Effector memory CD8-positive, alpha-beta T cell (primary cell): ENCODE results near the gene MRPL39.
A peak's percentile ranks its signal among the peaks of the same experiment; 100 is the strongest.

Experiments
- ATAC-seq: fragments of 150-1000 bp; cut with Tn5 transposase; replicated peaks from 2 replicates; pipeline ENCODE4 v1.10.0; 2021; ENCODE audit warnings: mild to moderate bottlenecking, moderate library complexity
- DNase-seq, 3 experiments: peaks; one replicate each; pipeline ENCODE4 v3.0.0; 2021
- H3K27ac Mint-ChIP-seq, 2 donors: one replicate each; pipeline ENCODE4 v1.8.0; 2022; ENCODE audit warnings: mild to moderate bottlenecking in 2 of 2, mixed read lengths in 2 of 2, moderate library complexity in 2 of 2
- H3K27me3 Mint-ChIP-seq, 2 donors: one replicate each; pipeline ENCODE4 v1.8.0; 2022; ENCODE audit warnings: mixed read lengths in 2 of 2
- H3K36me3 Mint-ChIP-seq: one replicate; pipeline ENCODE4 v1.8.0; 2022; ENCODE audit warnings: mild to moderate bottlenecking, moderate library complexity, mixed read lengths; ENCODE audit not compliant: insufficient read depth
- H3K4me1 Mint-ChIP-seq, 2 donors: one replicate each; pipeline ENCODE4 v1.8.0; 2022; ENCODE audit warnings: low read depth in 2 of 2, mixed read lengths in 2 of 2
- H3K4me3 Mint-ChIP-seq, 2 donors: one replicate each; pipeline ENCODE4 v1.8.0; 2022; ENCODE audit warnings: mild to moderate bottlenecking in 2 of 2, mixed read lengths in 2 of 2, moderate library complexity in 2 of 2
- H3K9me3 Mint-ChIP-seq, 2 donors: one replicate each; pipeline ENCODE4 v1.8.0; 2022; ENCODE audit warnings: mixed read lengths in 2 of 2

MRPL39 gene

GRCh38 chr21:25584833-25585676 lies 22.2 kb downstream of the MRPL39 start:
- ATAC-seq (no peak), DNase-seq (no peak)
- Mint-ChIP-seq H3K36me3 (peaks cover 34% of the 10 kb centered on the region), H3K9me3 (no peaks in the 10 kb centered on the region), H3K4me1 (peaks cover 2 to 8% of the 10 kb centered on the region in 2 donors), H3K27ac (peak overlapping the region in 1 of 2 donors; percentile 54), H3K4me3 (no peak overlapping the region), H3K27me3 (no peaks in the 10 kb centered on the region)

GRCh38 chr21:25583370-25584130 lies 23.7 kb downstream of the MRPL39 start:
- Mint-ChIP-seq H3K9me3 (no peaks in the 10 kb centered on the region), H3K27ac (peak overlapping the region; percentile 33 to 54), H3K27me3 (no peaks in the 10 kb centered on the region), H3K4me3 (no peak overlapping the region), H3K36me3 (peaks cover 24% of the 10 kb centered on the region), H3K4me1 (peaks cover 2 to 3% of the 10 kb centered on the region in 2 donors)
- ATAC-seq: no peak
- no peak for DNase-seq

- Mint-ChIP-seq H3K36me3 (peaks cover 20% of the 10 kb centered on the region), H3K27me3 (no peaks in the 10 kb centered on the region), H3K4me1 (peaks cover 2 to 3% of the 10 kb centered on the region in 2 donors), H3K27ac (peak overlapping the region; percentile 33 to 54), H3K9me3 (no peaks in the 10 kb centered on the region), H3K4me3 (no peak overlapping the region)
- DNase-seq (no peak), ATAC-seq (no peak)
Measured at GRCh38 chr21:25582888-25583287, 24.4 kb downstream of the MRPL39 start.

GRCh38 chr21:25582164-25582790 lies 25.0 kb downstream of the MRPL39 start:
- ATAC-seq (no peak), DNase-seq (no peak)
- peaks cover 17% of the 10 kb centered on the region for H3K36me3 Mint-ChIP-seq
- no peaks in the 10 kb centered on the region for H3K27me3 Mint-ChIP-seq
- no peak overlapping the region for H3K27ac Mint-ChIP-seq
- H3K4me1 Mint-ChIP-seq: peaks cover 2 to 7% of the 10 kb centered on the region in 2 donors
- no peak overlapping the region for H3K4me3 Mint-ChIP-seq
- H3K9me3 Mint-ChIP-seq: no peaks in the 10 kb centered on the region

- H3K27ac Mint-ChIP-seq: no peak overlapping the region
- H3K36me3 Mint-ChIP-seq: peaks cover 20% of the 10 kb centered on the region
- no peak for ATAC-seq
- DNase-seq: no peak
- H3K9me3 Mint-ChIP-seq: no peaks in the 10 kb centered on the region
- peaks cover under 1 to 9% of the 10 kb centered on the region in 2 donors for H3K4me1 Mint-ChIP-seq
- no peak overlapping the region for H3K4me3 Mint-ChIP-seq
- no peaks in the 10 kb centered on the region for H3K27me3 Mint-ChIP-seq
Measured at GRCh38 chr21:25581582-25581981, 25.7 kb downstream of the MRPL39 start.

GRCh38 chr21:25580912-25581260 lies 26.4 kb downstream of the MRPL39 start:
- Mint-ChIP-seq H3K27me3 (no peaks in the 10 kb centered on the region), H3K4me3 (no peak overlapping the region), H3K36me3 (peaks cover 20% of the 10 kb centered on the region), H3K9me3 (no peaks in the 10 kb centered on the region), H3K4me1 (peaks cover 0 to 9% of the 10 kb centered on the region in 2 donors), H3K27ac (no peak overlapping the region)
- no peak for DNase-seq
- ATAC-seq: no peak

- peaks cover 18% of the 10 kb centered on the region for H3K36me3 Mint-ChIP-seq
- H3K4me1 Mint-ChIP-seq: peaks cover 2 to 9% of the 10 kb centered on the region in 2 donors
- no peak for DNase-seq
- ATAC-seq: no peak
- H3K27me3 Mint-ChIP-seq: no peaks in the 10 kb centered on the region
- H3K27ac Mint-ChIP-seq: no peak overlapping the region
- no peaks in the 10 kb centered on the region for H3K9me3 Mint-ChIP-seq
- H3K4me3 Mint-ChIP-seq: no peak overlapping the region
Measured at GRCh38 chr21:25579226-25580013, 27.9 kb downstream of the MRPL39 start.

GRCh38 chr21:25578056-25578961 lies 29.0 kb downstream of the MRPL39 start:
- ATAC-seq: no peak
- no peaks in the 10 kb centered on the region for H3K27me3 Mint-ChIP-seq
- DNase-seq: no peak
- H3K9me3 Mint-ChIP-seq: no peaks in the 10 kb centered on the region
- no peak overlapping the region for H3K4me3 Mint-ChIP-seq
- H3K4me1 Mint-ChIP-seq: peaks cover 8 to 20% of the 10 kb centered on the region in 2 donors
- peaks cover 15% of the 10 kb centered on the region for H3K36me3 Mint-ChIP-seq
- H3K27ac Mint-ChIP-seq: no peak overlapping the region

GRCh38 chr21:25577424-25578055 lies 29.7 kb downstream of the MRPL39 start:
- Mint-ChIP-seq H3K27me3 (no peaks in the 10 kb centered on the region), H3K4me1 (peaks cover 12 to 24% of the 10 kb centered on the region in 2 donors), H3K27ac (peak overlapping the region in 1 of 2 donors; percentile 46), H3K4me3 (no peak overlapping the region), H3K9me3 (no peaks in the 10 kb centered on the region), H3K36me3 (peaks cover 15% of the 10 kb centered on the region)
- DNase-seq (no peak), ATAC-seq (no peak)

GRCh38 chr21:25573409-25574206 lies 33.7 kb downstream of the MRPL39 start:
- H3K36me3 Mint-ChIP-seq: peaks cover 12% of the 10 kb centered on the region
- peak; percentile 82 for ATAC-seq
- peaks cover 19 to 46% of the 10 kb centered on the region in 2 donors for H3K4me1 Mint-ChIP-seq
- peak overlapping the region; percentile 89 to 98 for H3K27ac Mint-ChIP-seq
- no peaks in the 10 kb centered on the region for H3K9me3 Mint-ChIP-seq
- DNase-seq: peak; percentile 8 to 27 (median 14)
- H3K4me3 Mint-ChIP-seq: peak overlapping the region; percentile 69 to 83
- H3K27me3 Mint-ChIP-seq: no peaks in the 10 kb centered on the region

GRCh38 chr21:25572861-25573310 lies 34.4 kb downstream of the MRPL39 start:
- ATAC-seq: peak; percentile 66
- no peaks in the 10 kb centered on the region for H3K27me3 Mint-ChIP-seq
- H3K4me3 Mint-ChIP-seq: peak overlapping the region; percentile 69 to 83
- H3K4me1 Mint-ChIP-seq: peaks cover 23 to 50% of the 10 kb centered on the region in 2 donors
- peaks cover 12% of the 10 kb centered on the region for H3K36me3 Mint-ChIP-seq
- H3K9me3 Mint-ChIP-seq: no peaks in the 10 kb centered on the region
- DNase-seq: no peak
- H3K27ac Mint-ChIP-seq: peak overlapping the region; percentile 89 to 98
